ENCODE data around the gene BPTF.
"Not testable (repeated sequence)": the region's sequence is repeated elsewhere in the genome, so short reads cannot be mapped to it uniquely, and the experiment has no call there.

Gene BPTF

GRCh38 chr17:68018493-68018892 is 193.2 kb downstream of the BPTF start:
- DNase-seq, result not testable (repeated sequence)

- no peak for DNase-seq
Observed at GRCh38 chr17:68019336-68019674, 194.0 kb downstream of the BPTF start.

- peak; percentile 96 for DNase-seq
Observed at GRCh38 chr17:68019675-68020408, 194.5 kb downstream of the BPTF start.

GRCh38 chr17:68020409-68020756 is 195.1 kb downstream of the BPTF start:
- DNase-seq, result peak; percentile 74

GRCh38 chr17:68020791-68021190 is 195.5 kb downstream of the BPTF start:
- DNase-seq, result not testable (repeated sequence)

- no peak for DNase-seq
Observed at GRCh38 chr17:68021963-68022362, 196.7 kb downstream of the BPTF start.

- not testable (repeated sequence) for DNase-seq
Observed at GRCh38 chr17:68022547-68022946, 197.2 kb downstream of the BPTF start.

GRCh38 chr17:68029512-68030215 is 204.4 kb downstream of the BPTF start:
- DNase-seq, result no peak

Measured in NCI-H1092 treated with DMSO at 0.1 percent for 48 hours (cell line).